ENCODE results near the gene MAST4. TPM values are rescaled to one million over a fixed set of nuclear protein-coding genes. Genes with fewer than 3 reads are reported as not detected.

The MAST4 gene
- total RNA-seq, 1 donor from 2014 or later: 0.99 TPM

DNA sequence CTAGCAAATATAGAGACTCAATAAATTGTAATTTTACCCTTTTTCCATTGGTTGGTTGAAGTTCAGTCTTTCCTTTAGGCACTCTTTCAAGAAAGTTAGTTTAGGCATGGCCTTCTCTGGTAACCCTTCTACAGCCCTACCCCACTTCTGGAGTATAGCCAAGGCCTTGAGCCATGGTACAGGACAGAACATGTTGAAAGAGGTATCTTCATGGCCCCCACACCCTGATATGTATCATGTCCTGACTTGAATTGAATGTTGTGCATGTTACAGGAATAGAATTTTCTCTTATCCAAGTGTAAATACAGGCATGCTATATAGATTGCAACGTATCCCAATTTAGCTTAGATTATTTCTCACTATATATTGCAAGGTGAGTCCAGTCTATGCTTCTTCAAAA, 424.8 kb downstream of the MAST4 start:
- Mint-ChIP-seq H3K36me3 (no peaks in the 10 kb centered on the region), H3K27me3 (ENCODE audit: insufficient read depth, low read depth) (no peaks in the 10 kb centered on the region), H3K4me3 (no peak overlapping the region), H3K27ac (no peak overlapping the region), H3K9me3 (no peaks in the 10 kb centered on the region), H3K4me1 (peaks cover 6% of the 10 kb centered on the region)
- H3F3A ChIP-seq (ENCODE audit: low read depth): no peaks in the 10 kb centered on the region
- H3K4me1 ChIP-seq: peaks cover 8% of the 10 kb centered on the region
- H2AFZ ChIP-seq (replicated peaks): no peak overlapping the region
- H3K27ac ChIP-seq: no peak overlapping the region
- no peak overlapping the region for H3K4me2 ChIP-seq
- H3K79me2 ChIP-seq (ENCODE audit: low read depth): no peaks in the 10 kb centered on the region
- no peak for DNase-seq (ENCODE audit: low spot score)
- TF ChIP-seq, protein P1, sequence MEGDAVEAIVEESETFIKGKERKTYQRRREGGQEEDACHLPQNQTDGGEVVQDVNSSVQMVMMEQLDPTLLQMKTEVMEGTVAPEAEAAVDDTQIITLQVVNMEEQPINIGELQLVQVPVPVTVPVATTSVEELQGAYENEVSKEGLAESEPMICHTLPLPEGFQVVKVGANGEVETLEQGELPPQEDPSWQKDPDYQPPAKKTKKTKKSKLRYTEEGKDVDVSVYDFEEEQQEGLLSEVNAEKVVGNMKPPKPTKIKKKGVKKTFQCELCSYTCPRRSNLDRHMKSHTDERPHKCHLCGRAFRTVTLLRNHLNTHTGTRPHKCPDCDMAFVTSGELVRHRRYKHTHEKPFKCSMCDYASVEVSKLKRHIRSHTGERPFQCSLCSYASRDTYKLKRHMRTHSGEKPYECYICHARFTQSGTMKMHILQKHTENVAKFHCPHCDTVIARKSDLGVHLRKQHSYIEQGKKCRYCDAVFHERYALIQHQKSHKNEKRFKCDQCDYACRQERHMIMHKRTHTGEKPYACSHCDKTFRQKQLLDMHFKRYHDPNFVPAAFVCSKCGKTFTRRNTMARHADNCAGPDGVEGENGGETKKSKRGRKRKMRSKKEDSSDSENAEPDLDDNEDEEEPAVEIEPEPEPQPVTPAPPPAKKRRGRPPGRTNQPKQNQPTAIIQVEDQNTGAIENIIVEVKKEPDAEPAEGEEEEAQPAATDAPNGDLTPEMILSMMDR (IDR thresholded peaks at IDR 0.05): no peak
- TF ChIP-seq EZH2phosphoT487 (IDR thresholded peaks at IDR 0.05): no peak
- no peak for TF ChIP-seq EZH2 (IDR thresholded peaks at IDR 0.05)
- H3K9ac ChIP-seq: no peak overlapping the region
- no peaks in the 10 kb centered on the region for H3K9me3 ChIP-seq (ENCODE audit: low read depth)
- H3K27me3 ChIP-seq: no peaks in the 10 kb centered on the region
- H3K4me3 ChIP-seq: no peak overlapping the region
- H4K20me1 ChIP-seq (ENCODE audit: low read depth): no peaks in the 10 kb centered on the region
- no peaks in the 10 kb centered on the region for H3K36me3 ChIP-seq

GRCh38 chr5:67021521-67021920, 425.3 kb downstream of the MAST4 start:
- no peak overlapping the region for H2AFZ ChIP-seq (replicated peaks)

GRCh38 chr5:67021962-67022361, 425.8 kb downstream of the MAST4 start:
- no peak overlapping the region for H3K9ac ChIP-seq
- Mint-ChIP-seq H3K27me3 (ENCODE audit: insufficient read depth, low read depth) (no peaks in the 10 kb centered on the region), H3K27ac (no peak overlapping the region), H3K36me3 (no peaks in the 10 kb centered on the region), H3K9me3 (no peaks in the 10 kb centered on the region), H3K4me1 (no peaks in the 10 kb centered on the region), H3K4me3 (no peak overlapping the region)
- no peaks in the 10 kb centered on the region for H3K36me3 ChIP-seq
- no peaks in the 10 kb centered on the region for H4K20me1 ChIP-seq (ENCODE audit: low read depth)
- DNase-seq (ENCODE audit: low spot score): no peak
- peaks cover 7% of the 10 kb centered on the region for H3K4me1 ChIP-seq
- no peak overlapping the region for H3K4me2 ChIP-seq
- no peaks in the 10 kb centered on the region for H3K79me2 ChIP-seq (ENCODE audit: low read depth)
- H3K9me3 ChIP-seq (ENCODE audit: low read depth): no peaks in the 10 kb centered on the region
- no peak overlapping the region for H2AFZ ChIP-seq (replicated peaks)
- no peaks in the 10 kb centered on the region for H3F3A ChIP-seq (ENCODE audit: low read depth)
- no peaks in the 10 kb centered on the region for H3K27me3 ChIP-seq
- no peak for TF ChIP-seq EZH2 (IDR thresholded peaks at IDR 0.05)
- TF ChIP-seq, protein P1 (IDR thresholded peaks at IDR 0.05): no peak
- no peak for TF ChIP-seq EZH2phosphoT487 (IDR thresholded peaks at IDR 0.05)
- no peak overlapping the region for H3K4me3 ChIP-seq
- no peak overlapping the region for H3K27ac ChIP-seq

More at GRCh38 chr5:67021521-67021920, 425.3 kb downstream of the MAST4 start:
- Mint-ChIP-seq H3K27me3 (ENCODE audit: insufficient read depth, low read depth) (no peaks in the 10 kb centered on the region), H3K4me1 (peaks cover 3% of the 10 kb centered on the region), H3K36me3 (no peaks in the 10 kb centered on the region), H3K9me3 (no peaks in the 10 kb centered on the region), H3K27ac (no peak overlapping the region), H3K4me3 (no peak overlapping the region)
- no peaks in the 10 kb centered on the region for H3K36me3 ChIP-seq
- no peaks in the 10 kb centered on the region for H4K20me1 ChIP-seq (ENCODE audit: low read depth)
- H3K27me3 ChIP-seq: no peaks in the 10 kb centered on the region
- H3K4me1 ChIP-seq: peaks cover 7% of the 10 kb centered on the region
- no peak for DNase-seq (ENCODE audit: low spot score)
- no peaks in the 10 kb centered on the region for H3F3A ChIP-seq (ENCODE audit: low read depth)
- H3K27ac ChIP-seq: no peak overlapping the region
- H3K79me2 ChIP-seq (ENCODE audit: low read depth): no peaks in the 10 kb centered on the region
- no peak overlapping the region for H3K4me3 ChIP-seq
- no peaks in the 10 kb centered on the region for H3K9me3 ChIP-seq (ENCODE audit: low read depth)
- no peak overlapping the region for H3K9ac ChIP-seq
- TF ChIP-seq, protein P1 (IDR thresholded peaks at IDR 0.05): no peak
- TF ChIP-seq EZH2 (IDR thresholded peaks at IDR 0.05) (no peak), EZH2phosphoT487 (IDR thresholded peaks at IDR 0.05) (no peak)
- no peak overlapping the region for H3K4me2 ChIP-seq

All from neural progenitor cell (in vitro differentiated cells).